Epithelial cell of proximal tubule (primary cell): ENCODE data around the gene PLOD2. TPM values are rescaled to one million over a fixed set of nuclear protein-coding genes. Genes with fewer than 3 reads are reported as not detected.

Source experiments
- DNase-seq: peaks from one replicate; pipeline ENCODE4 v3.0.0-alpha.2; 2011; ENCODE audit warnings: low read depth
- H3K4me3 ChIP-seq: 2 replicates; pipeline ENCODE4 v1.5.1; 2011; ENCODE audit warnings: low read depth, mild to moderate bottlenecking, low read length
- total RNA-seq: library from RNA; depleted of rRNA; stranded (reverse); fragments of >200 nt; gene quantifications from 2 replicates; pipeline ENCODE4 v1.2.3, GENCODE V29; 2015
- TF ChIP-seq, protein P1 (sequence below): conservative IDR thresholded peaks from 2 replicates; pipeline ENCODE4 v1.5.1; 2012; ENCODE audit warnings: low read depth, mild to moderate bottlenecking, low read length

PLOD2 gene
- total RNA-seq, 1 donor from 2014 or later, result 82.6 TPM

DNA sequence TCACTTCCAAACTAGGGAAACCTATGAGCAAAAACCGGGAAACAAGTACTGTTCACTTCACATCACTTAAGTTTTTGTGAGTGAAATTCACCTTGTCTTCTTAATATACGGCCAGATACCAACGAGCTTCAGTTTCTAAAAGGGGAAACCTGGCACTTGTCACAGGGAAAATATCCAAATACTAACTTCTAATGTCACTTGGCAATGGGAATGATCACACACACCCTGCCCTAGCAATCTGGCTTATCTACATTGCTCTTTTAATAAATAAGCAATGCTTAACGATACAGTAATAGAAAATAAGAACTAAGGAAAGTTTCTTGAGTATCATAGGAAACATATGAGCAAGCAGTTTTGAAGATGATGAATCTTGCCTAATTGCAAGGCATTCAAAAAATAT, 34.6 kb upstream of the PLOD2 start:
- no peak overlapping the region for H3K4me3 ChIP-seq
- TF ChIP-seq, protein P1, sequence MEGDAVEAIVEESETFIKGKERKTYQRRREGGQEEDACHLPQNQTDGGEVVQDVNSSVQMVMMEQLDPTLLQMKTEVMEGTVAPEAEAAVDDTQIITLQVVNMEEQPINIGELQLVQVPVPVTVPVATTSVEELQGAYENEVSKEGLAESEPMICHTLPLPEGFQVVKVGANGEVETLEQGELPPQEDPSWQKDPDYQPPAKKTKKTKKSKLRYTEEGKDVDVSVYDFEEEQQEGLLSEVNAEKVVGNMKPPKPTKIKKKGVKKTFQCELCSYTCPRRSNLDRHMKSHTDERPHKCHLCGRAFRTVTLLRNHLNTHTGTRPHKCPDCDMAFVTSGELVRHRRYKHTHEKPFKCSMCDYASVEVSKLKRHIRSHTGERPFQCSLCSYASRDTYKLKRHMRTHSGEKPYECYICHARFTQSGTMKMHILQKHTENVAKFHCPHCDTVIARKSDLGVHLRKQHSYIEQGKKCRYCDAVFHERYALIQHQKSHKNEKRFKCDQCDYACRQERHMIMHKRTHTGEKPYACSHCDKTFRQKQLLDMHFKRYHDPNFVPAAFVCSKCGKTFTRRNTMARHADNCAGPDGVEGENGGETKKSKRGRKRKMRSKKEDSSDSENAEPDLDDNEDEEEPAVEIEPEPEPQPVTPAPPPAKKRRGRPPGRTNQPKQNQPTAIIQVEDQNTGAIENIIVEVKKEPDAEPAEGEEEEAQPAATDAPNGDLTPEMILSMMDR, result no peak
- no peak for DNase-seq

GRCh38 chr3:146195030-146195429, 34.0 kb upstream of the PLOD2 start:
- TF ChIP-seq, protein P1, result no peak
- DNase-seq, result no peak
- H3K4me3 ChIP-seq, result no peak overlapping the region

GRCh38 chr3:146191051-146191450, 30.1 kb upstream of the PLOD2 start:
- no peak for DNase-seq
- H3K4me3 ChIP-seq, result no peak overlapping the region
- TF ChIP-seq, protein P1, result no peak

DNA sequence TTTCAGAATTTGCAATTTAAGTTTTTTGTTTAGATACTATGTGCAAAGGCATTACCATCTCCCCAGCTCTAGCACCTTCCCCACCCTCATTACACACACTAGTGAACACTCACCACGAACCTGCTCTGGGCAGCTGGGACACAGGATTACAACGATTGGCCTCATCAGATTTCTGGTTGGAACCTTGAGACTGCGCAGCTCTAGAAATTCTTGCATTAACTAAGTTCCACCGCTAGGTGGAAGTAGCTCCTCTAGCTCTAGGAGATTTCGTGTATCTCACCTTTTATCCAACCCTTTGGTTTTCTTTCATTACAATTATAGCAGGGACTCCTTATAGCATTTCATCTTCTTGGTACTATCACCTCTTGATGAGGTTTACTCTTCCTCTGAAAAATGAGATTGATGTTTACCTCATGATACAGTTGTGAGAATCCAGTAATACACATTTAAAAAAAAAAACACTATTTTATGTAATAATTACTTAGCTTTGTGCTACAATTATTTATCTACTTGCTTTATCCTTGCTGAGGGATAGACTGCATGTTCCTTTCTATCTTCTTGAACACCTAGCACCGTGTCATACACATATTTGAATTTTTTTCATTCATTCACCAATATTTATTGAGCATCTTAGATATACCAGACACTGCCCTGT, 28.7 kb upstream of the PLOD2 start:
- H3K4me3 ChIP-seq, result no peak overlapping the region
- DNase-seq, result no peak
- TF ChIP-seq, protein P1, result peak; percentile 81

DNA sequence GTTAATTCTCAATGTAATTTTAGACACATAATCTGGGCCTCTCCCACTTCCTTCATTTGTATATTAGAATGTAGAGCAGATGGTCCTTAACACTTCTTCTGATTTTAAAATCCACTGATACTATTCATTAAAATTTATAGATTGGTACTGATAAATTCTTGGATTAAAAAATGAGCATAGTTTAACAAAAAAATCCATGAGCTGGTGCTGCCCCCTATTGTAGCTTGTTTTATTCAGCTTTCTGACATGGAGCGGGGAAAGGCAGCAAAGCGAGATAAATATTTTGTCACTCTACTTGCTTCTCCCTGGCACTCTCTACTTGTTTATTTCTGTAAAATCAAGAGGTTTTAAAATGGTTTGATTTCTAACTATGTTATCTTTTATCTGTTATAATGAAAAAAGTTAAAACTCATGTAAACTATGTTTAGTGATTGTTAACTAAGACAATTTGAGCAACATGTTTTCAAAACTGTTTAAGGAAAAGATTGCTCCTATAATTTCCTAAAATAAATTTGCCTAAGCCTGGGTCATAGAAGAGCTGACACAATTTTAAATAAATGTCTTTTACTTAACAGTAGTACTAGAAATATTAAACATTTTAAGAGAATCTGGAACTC, 26.5 kb upstream of the PLOD2 start:
- no peak overlapping the region for H3K4me3 ChIP-seq
- no peak for DNase-seq
- TF ChIP-seq, protein P1, result peak; percentile 73

DNA sequence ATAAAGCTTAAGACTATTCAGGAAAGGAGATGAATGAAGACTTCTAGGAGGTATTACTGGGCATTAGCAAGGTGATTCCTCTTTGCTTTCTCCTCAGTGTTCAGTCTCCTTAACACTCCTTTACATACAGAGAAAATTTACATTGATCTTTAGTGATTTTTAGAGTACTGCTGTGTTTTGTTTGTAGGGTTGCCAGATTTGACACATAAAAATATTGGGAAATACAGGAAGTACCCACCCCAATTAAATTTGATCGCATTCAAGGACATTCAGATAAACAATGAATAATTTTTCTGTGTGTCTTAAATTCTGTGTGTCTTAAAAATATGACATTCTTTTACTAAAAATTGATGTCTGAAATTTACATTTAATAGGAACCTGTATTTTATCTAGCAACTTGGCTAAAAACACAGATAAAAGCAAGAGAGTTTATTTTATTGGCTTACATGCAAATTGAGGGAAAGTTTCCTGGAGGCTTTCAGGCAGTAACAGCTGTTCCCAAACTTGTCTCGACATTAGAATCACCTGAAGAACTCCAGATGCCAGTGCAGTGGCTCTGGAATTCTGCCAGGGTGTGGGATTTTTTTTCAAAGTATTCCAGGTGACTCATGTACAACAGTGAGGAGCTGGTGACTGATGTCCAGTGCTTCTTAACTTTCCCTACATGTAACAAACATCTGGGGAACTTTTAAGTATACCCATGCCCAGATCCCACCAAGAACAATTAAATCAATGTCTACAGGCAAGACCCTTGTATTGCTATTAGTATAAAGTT, 23.4 kb upstream of the PLOD2 start:
- DNase-seq, result no peak
- TF ChIP-seq, protein P1, result no peak
- H3K4me3 ChIP-seq, result no peak overlapping the region
